Keratinocyte (primary cell): Measurements from ENCODE around the gene SLC43A3. TPM values are rescaled to one million over a fixed set of nuclear protein-coding genes. Genes with fewer than 3 reads are reported as not detected.

ENCODE experiments used
- DNase-seq: peaks from one replicate; pipeline ENCODE4 v3.0.0-alpha.2; 2011; ENCODE audit warnings: low read depth, missing footprints, low spot score
- FAIRE-seq: peaks from 2 replicates; lab custom pipeline; 2011; peaks lifted over from hg19 to GRCh38; lab: Jason Lieb, UNC
- H2AFZ ChIP-seq: 2 replicates; pipeline ENCODE4 v1.6.0; 2012; ENCODE audit warnings: low read length, control low read depth, inconsistent platforms; ENCODE audit not compliant: control insufficient read depth
- H3K27ac ChIP-seq: 2 replicates; pipeline ENCODE4 v1.5.1; 2011; ENCODE audit warnings: low read length; ENCODE audit not compliant: control insufficient read depth, insufficient read depth
- H3K27me3 ChIP-seq: 3 replicates; pipeline ENCODE4 v1.6.0; 2011; ENCODE audit warnings: low read length; ENCODE audit not compliant: control insufficient read depth, insufficient read depth; ENCODE audit errors: extremely low read depth
- H3K36me3 ChIP-seq, 2 experiments: 2 replicates in 1 of 2; 3 replicates in 1 of 2; pipeline ENCODE4 v1.5.1; 2011; ENCODE audit warnings: low read length in 2 of 2, mild to moderate bottlenecking in 1 of 2; ENCODE audit not compliant: control insufficient read depth in 2 of 2, insufficient read depth in 2 of 2; ENCODE audit errors: extremely low read depth in 1 of 2
- H3K4me1 ChIP-seq: 3 replicates; pipeline ENCODE4 v1.5.1; 2011; ENCODE audit warnings: low read length; ENCODE audit not compliant: control insufficient read depth, insufficient read depth; ENCODE audit errors: extremely low read depth
- H3K4me2 ChIP-seq: 3 replicates; pipeline ENCODE4 v1.6.0; 2011; ENCODE audit warnings: low read depth, low read length; ENCODE audit not compliant: control insufficient read depth, insufficient read depth; ENCODE audit errors: extremely low read depth
- H3K4me3 ChIP-seq, 3 experiments: fragments of 200-600 bp in 1 of 3; sonication (generic) in 1 of 3; 2 replicates in 2 of 3; 3 replicates in 1 of 3; pipeline ENCODE4 v1.5.1; 2011 to 2016; ENCODE audit warnings: low read length in 3 of 3, mild to moderate bottlenecking in 3 of 3, control low read depth in 2 of 3, inconsistent platforms in 1 of 3, low read depth in 1 of 3, mixed read lengths in 1 of 3, mixed run types in 1 of 3, moderate library complexity in 1 of 3; ENCODE audit not compliant: control insufficient read depth in 2 of 3, insufficient read depth in 2 of 3; ENCODE audit errors: extremely low read depth in 1 of 3
- H3K79me2 ChIP-seq: 2 replicates; pipeline ENCODE4 v1.6.0; 2012; ENCODE audit warnings: low read length; ENCODE audit not compliant: control insufficient read depth, insufficient read depth
- H3K9ac ChIP-seq: 3 replicates; pipeline ENCODE4 v1.6.0; 2011; ENCODE audit warnings: low read length; ENCODE audit not compliant: control insufficient read depth, insufficient read depth; ENCODE audit errors: extremely low read depth
- H3K9me1 ChIP-seq: 3 replicates; pipeline ENCODE4 v1.6.0; 2011; ENCODE audit warnings: low read length; ENCODE audit not compliant: control insufficient read depth, insufficient read depth; ENCODE audit errors: extremely low read depth
- H3K9me3 ChIP-seq: 2 replicates; pipeline ENCODE4 v1.5.1; 2012; ENCODE audit warnings: low read depth, low read length; ENCODE audit not compliant: control insufficient read depth
- H4K20me1 ChIP-seq: 3 replicates; pipeline ENCODE4 v1.6.0; 2011; ENCODE audit warnings: low read length; ENCODE audit not compliant: control insufficient read depth, insufficient read depth; ENCODE audit errors: extremely low read depth
- CTCF ChIP-seq, 3 experiments: IDR thresholded peaks in 1 of 3; conservative IDR thresholded peaks in 1 of 3; optimal IDR thresholded peaks in 1 of 3; 2 replicates in 2 of 3; 3 replicates in 1 of 3; pipeline versions ENCODE3 to v1.5.1; 2011; ENCODE audit warnings: low read length in 3 of 3, mild to moderate bottlenecking in 3 of 3, moderate library complexity in 2 of 3, control low read depth in 1 of 3, inconsistent platforms in 1 of 3; ENCODE audit not compliant: insufficient read depth in 2 of 3; ENCODE audit errors: extremely low read depth in 1 of 3
- EZH2 ChIP-seq: IDR thresholded peaks from one replicate; pipeline ENCODE4 v1.6.1; 2012; ENCODE audit warnings: inconsistent platforms, mild to moderate bottlenecking, low read length, moderate library complexity
- dilution Hi-C: fragments of 300-500 bp; cut with MboI; formaldehyde crosslinking; loops from one replicate; pipeline ENCODE4 v1.7.0; 2020; ENCODE audit warnings: low sequenced_read_pairs; ENCODE audit not compliant: extremely low pct_ligation_motif_present
- polyA plus RNA-seq, 5 experiments: library from polyadenylated mRNA; depleted of rRNA in 3 of 5; stranded (reverse) in 3 of 5; stranded (forward) in 1 of 5; unstranded in 1 of 5; fragments of >200 nt; gene quantifications; 1 replicate in 1 of 5; 2 replicates in 3 of 5; 3 replicates in 1 of 5; pipeline versions ENCODE4 v1.2.1 to v1.2.3, GENCODE V29; 2011 to 2012; ENCODE audit warnings: missing spikeins in 2 of 5, low read depth in 1 of 5, low replicate concordance in 1 of 5

Gene SLC43A3
- polyA plus RNA-seq, 1 donor (not counting 4 experiments of a cell fraction or from before 2014, with no cell fraction given) = 48.1 TPM

GRCh38 chr11:57407010-57407920 lies 19.7 kb downstream of the SLC43A3 start:
- H3K27ac ChIP-seq = no peak overlapping the region
- DNase-seq = no peak
- no peak overlapping the region for H2AFZ ChIP-seq
- H3K4me2 ChIP-seq = no peak overlapping the region
- H3K79me2 ChIP-seq = no peaks in the 10 kb centered on the region
- H3K9me1 ChIP-seq = no peaks in the 10 kb centered on the region
- TF ChIP-seq CTCF (optimal IDR thresholded peaks at IDR 0.05 in 1 of 3, IDR thresholded peaks at IDR 0.05 in 1 of 3, conservative IDR thresholded peaks at IDR 0.05 in 1 of 3; ENCODE audit: extremely low read depth in 1 of 3, insufficient read depth in 2 of 3, low read length in 3 of 3) (no peak), EZH2 (no peak)
- dilution Hi-C loops = no loop called here
- no peak overlapping the region for H3K9ac ChIP-seq
- no peak for FAIRE-seq
- H4K20me1 ChIP-seq = no peaks in the 10 kb centered on the region
- peaks cover 23% of the 10 kb centered on the region for H3K4me1 ChIP-seq
- H3K9me3 ChIP-seq = no peaks in the 10 kb centered on the region
- no peaks in the 10 kb centered on the region for H3K27me3 ChIP-seq
- peaks cover 15 to 24% of the 10 kb centered on the region in 2 experiments for H3K36me3 ChIP-seq
- no peak overlapping the region for H3K4me3 ChIP-seq

- no peak overlapping the region for H3K4me2 ChIP-seq
- H3K36me3 ChIP-seq = peaks cover 15 to 24% of the 10 kb centered on the region in 2 experiments
- no peaks in the 10 kb centered on the region for H3K9me3 ChIP-seq
- peaks cover 26% of the 10 kb centered on the region for H3K4me1 ChIP-seq
- no peaks in the 10 kb centered on the region for H3K9me1 ChIP-seq
- H2AFZ ChIP-seq = no peak overlapping the region
- no peak for DNase-seq
- H3K9ac ChIP-seq = no peak overlapping the region
- TF ChIP-seq CTCF (optimal IDR thresholded peaks at IDR 0.05 in 1 of 3, IDR thresholded peaks at IDR 0.05 in 1 of 3, conservative IDR thresholded peaks at IDR 0.05 in 1 of 3; ENCODE audit: extremely low read depth in 1 of 3, insufficient read depth in 2 of 3, low read length in 3 of 3) (no peak), EZH2 (no peak)
- FAIRE-seq = no peak
- H3K4me3 ChIP-seq = no peak overlapping the region
- no peak overlapping the region for H3K27ac ChIP-seq
- H3K27me3 ChIP-seq = no peaks in the 10 kb centered on the region
- no peaks in the 10 kb centered on the region for H4K20me1 ChIP-seq
- dilution Hi-C loops = no loop called here
- no peaks in the 10 kb centered on the region for H3K79me2 ChIP-seq
Measured at GRCh38 chr11:57406337-57406904, 20.5 kb downstream of the SLC43A3 start.
